MG63 (cell line): ENCODE results near the gene ARHGEF10L. TPM values are rescaled to one million over a fixed set of nuclear protein-coding genes. Genes with fewer than 3 reads are reported as not detected.

ENCODE experiments used
- DNase-seq: peaks from one replicate; pipeline ENCODE4 v3.0.0-alpha.2; 2020
- H3K27me3 ChIP-seq: fragments of 250-450 bp; sonication (Bioruptor Pico); 2 replicates; pipeline ENCODE4 v1.5.1; 2020; ENCODE audit warnings: mild to moderate bottlenecking, moderate library complexity
- H3K36me3 ChIP-seq: fragments of 250-450 bp; sonication (Bioruptor Pico); 2 replicates; pipeline ENCODE4 v1.5.1; 2020; ENCODE audit warnings: mild to moderate bottlenecking, moderate library complexity
- H3K4me3 ChIP-seq: fragments of 250-450 bp; sonication (Bioruptor Pico); 2 replicates; pipeline ENCODE4 v1.5.1; 2020; ENCODE audit warnings: mild to moderate bottlenecking, moderate library complexity
- H3K9me3 ChIP-seq: fragments of 250-450 bp; sonication (Bioruptor Pico); 2 replicates; pipeline ENCODE4 v1.5.1; 2020; ENCODE audit warnings: mild to moderate bottlenecking, moderate library complexity
- total RNA-seq: library from RNA; depleted of rRNA; stranded (reverse); fragments of >200 nt; shearing (Covaris generic); gene quantifications from 2 replicates; pipeline ENCODE4 v1.2.3, GENCODE V29; 2014; ENCODE audit warnings: low replicate concordance

The ARHGEF10L gene
- total RNA-seq, 1 experiment from 2014 or later: 15.9 TPM

- H3K9me3 ChIP-seq: no peaks in the 10 kb centered on the region
- no peaks in the 10 kb centered on the region for H3K36me3 ChIP-seq
- no peak for DNase-seq
- no peak overlapping the region for H3K4me3 ChIP-seq
- no peaks in the 10 kb centered on the region for H3K27me3 ChIP-seq
These were observed 20.3 kb downstream of the ARHGEF10L start for GRCh38 chr1:17559615-17560419.

GRCh38 chr1:17561247-17561548, 21.7 kb downstream of the ARHGEF10L start:
- H3K9me3 ChIP-seq: no peaks in the 10 kb centered on the region
- no peaks in the 10 kb centered on the region for H3K27me3 ChIP-seq
- no peaks in the 10 kb centered on the region for H3K36me3 ChIP-seq
- no peak for DNase-seq
- H3K4me3 ChIP-seq: no peak overlapping the region

GRCh38 chr1:17561561-17561985, 22.1 kb downstream of the ARHGEF10L start:
- H3K36me3 ChIP-seq: no peaks in the 10 kb centered on the region
- peak; percentile 72 for DNase-seq
- no peak overlapping the region for H3K4me3 ChIP-seq
- no peaks in the 10 kb centered on the region for H3K9me3 ChIP-seq
- H3K27me3 ChIP-seq: no peaks in the 10 kb centered on the region

GRCh38 chr1:17562375-17562774, 22.9 kb downstream of the ARHGEF10L start:
- Histone ChIP-seq H3K4me3 (no peak overlapping the region), H3K27me3 (no peaks in the 10 kb centered on the region), H3K9me3 (no peaks in the 10 kb centered on the region), H3K36me3 (no peaks in the 10 kb centered on the region)
- no peak for DNase-seq

GRCh38 chr1:17563494-17564281, 24.2 kb downstream of the ARHGEF10L start:
- DNase-seq: peak; percentile 65
- Histone ChIP-seq H3K9me3 (no peaks in the 10 kb centered on the region), H3K4me3 (no peak overlapping the region), H3K36me3 (no peaks in the 10 kb centered on the region), H3K27me3 (no peaks in the 10 kb centered on the region)

- Histone ChIP-seq H3K4me3 (no peak overlapping the region), H3K36me3 (no peaks in the 10 kb centered on the region), H3K27me3 (no peaks in the 10 kb centered on the region), H3K9me3 (no peaks in the 10 kb centered on the region)
- no peak for DNase-seq
These were observed 25.2 kb downstream of the ARHGEF10L start for GRCh38 chr1:17564458-17565393.

GRCh38 chr1:17565461-17566252, 26.2 kb downstream of the ARHGEF10L start:
- H3K36me3 ChIP-seq: no peaks in the 10 kb centered on the region
- H3K27me3 ChIP-seq: no peaks in the 10 kb centered on the region
- H3K9me3 ChIP-seq: no peaks in the 10 kb centered on the region
- no peak overlapping the region for H3K4me3 ChIP-seq
- no peak for DNase-seq

GRCh38 chr1:17566417-17566816, 26.9 kb downstream of the ARHGEF10L start:
- Histone ChIP-seq H3K36me3 (no peaks in the 10 kb centered on the region), H3K9me3 (no peaks in the 10 kb centered on the region), H3K27me3 (no peaks in the 10 kb centered on the region), H3K4me3 (no peak overlapping the region)
- DNase-seq: no peak

GRCh38 chr1:17566892-17567291, 27.4 kb downstream of the ARHGEF10L start:
- no peaks in the 10 kb centered on the region for H3K27me3 ChIP-seq
- DNase-seq: no peak
- H3K9me3 ChIP-seq: no peaks in the 10 kb centered on the region
- no peaks in the 10 kb centered on the region for H3K36me3 ChIP-seq
- H3K4me3 ChIP-seq: no peak overlapping the region

- no peaks in the 10 kb centered on the region for H3K9me3 ChIP-seq
- H3K36me3 ChIP-seq: no peaks in the 10 kb centered on the region
- no peaks in the 10 kb centered on the region for H3K27me3 ChIP-seq
- H3K4me3 ChIP-seq: no peak overlapping the region
- DNase-seq: peak; percentile 71
These were observed 28.1 kb downstream of the ARHGEF10L start for GRCh38 chr1:17567582-17567981.

- no peaks in the 10 kb centered on the region for H3K27me3 ChIP-seq
- no peaks in the 10 kb centered on the region for H3K36me3 ChIP-seq
- no peak overlapping the region for H3K4me3 ChIP-seq
- no peaks in the 10 kb centered on the region for H3K9me3 ChIP-seq
- DNase-seq: no peak
These were observed 28.8 kb downstream of the ARHGEF10L start for GRCh38 chr1:17568014-17568900.

GRCh38 chr1:17569200-17570139, 30.0 kb downstream of the ARHGEF10L start:
- peak; percentile 81 for DNase-seq
- Histone ChIP-seq H3K4me3 (no peak overlapping the region), H3K9me3 (no peaks in the 10 kb centered on the region), H3K27me3 (no peaks in the 10 kb centered on the region), H3K36me3 (no peaks in the 10 kb centered on the region)

- H3K27me3 ChIP-seq: no peaks in the 10 kb centered on the region
- DNase-seq: no peak
- no peaks in the 10 kb centered on the region for H3K9me3 ChIP-seq
- H3K36me3 ChIP-seq: no peaks in the 10 kb centered on the region
- H3K4me3 ChIP-seq: no peak overlapping the region
These were observed 30.7 kb downstream of the ARHGEF10L start for GRCh38 chr1:17570228-17570627.

- Histone ChIP-seq H3K27me3 (no peaks in the 10 kb centered on the region), H3K9me3 (no peaks in the 10 kb centered on the region), H3K4me3 (no peak overlapping the region), H3K36me3 (no peaks in the 10 kb centered on the region)
- no peak for DNase-seq
These were observed 32.9 kb downstream of the ARHGEF10L start for GRCh38 chr1:17572264-17572985.
